HepG2 (cell line): ENCODE results near the gene FAS. TPM values are rescaled to one million over a fixed set of nuclear protein-coding genes. Genes with fewer than 3 reads are reported as not detected.
"Not testable (repeated sequence)": the region's sequence is repeated elsewhere in the genome, so short reads cannot be mapped to it uniquely, and the experiment has no call there.

Source experiments
- ATAC-seq: fragments of 200-7000 bp; cut with Tn5 transposase; 3 replicates; pipeline ENCODE4 v1.9.1; 2020; ENCODE audit warnings: mild to moderate bottlenecking, moderate library complexity
- BruUV-seq: library from RNA; stranded (reverse); fragments of 400-500 nt; replicated peaks from 2 replicates; lab custom pipeline; 2021; lab: Mats Ljungman, UMichigan
- CTCF ChIA-PET: fragments of 300-600 bp; formaldehyde crosslinking; extraction: SDS; loops from one replicate; lab custom pipeline; 2021; ENCODE audit warnings: low total read pairs, inconsistent platforms, low intra/inter-chr PET ratio; lab: Yijun Ruan, JAX
- POLR2A ChIA-PET: fragments of 350-600 bp; sonication (Branson Sonifier 250); formaldehyde crosslinking; loops from one replicate; lab custom pipeline; 2020; ENCODE audit warnings: antibody characterized with exemption, inconsistent platforms; lab: Yijun Ruan, JAX
- DNase-seq: peaks from one replicate; pipeline ENCODE4 v3.0.0-alpha.2; 2015; ENCODE audit warnings: low spot score
- FAIRE-seq: peaks from 3 replicates; lab custom pipeline; 2011; peaks lifted over from hg19 to GRCh38; lab: Jason Lieb, UNC
- H2AFZ ChIP-seq: one replicate; pipeline ENCODE4 v1.6.1; 2011; ENCODE audit warnings: low read length, inconsistent platforms
- H3K27ac ChIP-seq: fragments of 300-600 bp; 3 replicates; pipeline ENCODE4 v1.8.0; 2011; ENCODE audit warnings: mixed run types, mild to moderate bottlenecking, mixed read lengths, low read length, inconsistent platforms; ENCODE audit not compliant: insufficient read depth; ENCODE audit errors: extremely low read length
- H3K27me3 ChIP-seq, 2 experiments: fragments of 200-600 bp in 1 of 2; 2 replicates in 1 of 2; 3 replicates in 1 of 2; pipeline versions ENCODE4 v1.6.0 to v1.8.0; 2011; ENCODE audit warnings: low read length in 2 of 2, mild to moderate bottlenecking in 2 of 2, moderate library complexity in 2 of 2, inconsistent platforms in 1 of 2; ENCODE audit not compliant: insufficient read depth in 2 of 2, control insufficient read depth in 1 of 2
- H3K36me3 ChIP-seq, 2 experiments: fragments of 200-600 bp in 1 of 2; replicated peaks in 1 of 2; 2 replicates in 1 of 2; 3 replicates in 1 of 2; pipeline versions ENCODE4 v1.5.1 to v1.8.0; 2011; ENCODE audit warnings: low read length in 2 of 2, inconsistent platforms in 1 of 2; ENCODE audit not compliant: insufficient read depth in 2 of 2, control insufficient read depth in 1 of 2
- H3K4me1 ChIP-seq: 2 replicates; pipeline ENCODE4 v1.5.1; 2012; ENCODE audit warnings: low read length, inconsistent platforms; ENCODE audit not compliant: insufficient read depth
- H3K4me2 ChIP-seq: 2 replicates; pipeline ENCODE4 v1.6.0; 2011; ENCODE audit warnings: low read depth, low read length, inconsistent platforms
- H3K4me3 ChIP-seq, 3 experiments: fragments of 200-600 bp in 1 of 3; sonication (generic), shearing (Covaris generic) in 1 of 3; replicated peaks in 1 of 3; 2 replicates each; pipeline ENCODE4 v1.5.1; 2011 to 2016; ENCODE audit warnings: low read length in 3 of 3, inconsistent platforms in 2 of 3, low read depth in 2 of 3, mild to moderate bottlenecking in 2 of 3, control low read depth in 1 of 3, mixed read lengths in 1 of 3; ENCODE audit not compliant: insufficient read depth in 1 of 3
- H3K79me2 ChIP-seq: one replicate; pipeline ENCODE4 v1.6.1; 2011; ENCODE audit warnings: low read length, inconsistent platforms; ENCODE audit not compliant: insufficient read depth
- H3K9ac ChIP-seq: 2 replicates; pipeline ENCODE4 v1.6.0; 2011; ENCODE audit warnings: mild to moderate bottlenecking, low read depth, low read length, inconsistent platforms; ENCODE audit not compliant: insufficient read depth
- H3K9me3 ChIP-seq: 2 replicates; pipeline ENCODE4 v1.5.1; 2012; ENCODE audit warnings: mild to moderate bottlenecking, low read length
- H4K20me1 ChIP-seq: 2 replicates; pipeline ENCODE4 v1.6.0; 2011; ENCODE audit warnings: inconsistent platforms, mild to moderate bottlenecking, low read length, moderate library complexity; ENCODE audit not compliant: insufficient read depth
- DMAP1 ChIP-seq: IDR thresholded peaks from 2 replicates; pipeline ENCODE4 v1.6.1; 2016
- ELF4 ChIP-seq: sonication (generic); formaldehyde crosslinking; IDR thresholded peaks from 2 replicates; pipeline ENCODE4 v1.5.0; 2020; ENCODE audit warnings: missing genetic modification reagents, mild to moderate bottlenecking, moderate library complexity, borderline replicate concordance
- MIER3 ChIP-seq: IDR thresholded peaks from 2 replicates; pipeline ENCODE4 v1.6.1; 2016; ENCODE audit warnings: missing compliant biosample characterization, borderline replicate concordance
- NR2F2 ChIP-seq: IDR thresholded peaks from 2 replicates; pipeline ENCODE4 v1.6.1; 2012; ENCODE audit warnings: low read depth, inconsistent platforms, borderline replicate concordance
- RXRA ChIP-seq: sonication (generic); formaldehyde crosslinking; IDR thresholded peaks from 2 replicates; pipeline ENCODE4 v1.5.1; 2020; ENCODE audit warnings: missing genetic modification reagents
- SAFB2 ChIP-seq: sonication (generic); formaldehyde crosslinking; IDR thresholded peaks from 2 replicates; pipeline ENCODE4 v1.5.1; 2020; ENCODE audit warnings: missing genetic modification reagents, low read depth, mild to moderate bottlenecking, borderline replicate concordance
- TEAD2 ChIP-seq: sonication (generic); formaldehyde crosslinking; IDR thresholded peaks from 2 replicates; pipeline ENCODE4 v1.9.0; 2021; ENCODE audit warnings: missing genetic modification reagents
- ZNF234 ChIP-seq: sonication (generic); formaldehyde crosslinking; conservative IDR thresholded peaks from 2 replicates; pipeline ENCODE4 v1.5.1; 2020; ENCODE audit warnings: mild to moderate bottlenecking, missing genetic modification reagents
- WGBS: methylation state at CpG from one replicate; pipeline ENCODE4 v1.1.6; 2017; ENCODE audit warnings: low lambda C conversion rate; 5-methylcytosine and 5-hydroxymethylcytosine counted together
- in situ Hi-C: cut with HindIII; loops from 2 replicates; pipeline ENCODE4 v1.10.0; 2017; ENCODE audit warnings: low pct_unique_long_range_greater_than_20kb; ENCODE audit not compliant: extremely low pct_ligation_motif_present
- intact Hi-C: fragments of 100-400 bp; cut with micrococcal nuclease; formaldehyde crosslinking; loops from one replicate; pipeline ENCODE4 v1.10.0; 2022; ENCODE audit not compliant: unreplicated experiment
- polyA plus RNA-seq, 8 experiments: library from polyadenylated mRNA; depleted of rRNA in 3 of 8; stranded (reverse) in 7 of 8; unstranded in 1 of 8; fragments of >200 nt; fragmentation: Illumina TruSeq in 4 of 8; extraction: Trizol in 4 of 8; gene quantifications; 2 replicates each; pipeline versions ENCODE4 v1.2.1 to v1.2.3, GENCODE V29; 2011 to 2016; ENCODE audit warnings: low read depth in 4 of 8, missing spikeins in 1 of 8, mixed read lengths in 1 of 8; ENCODE audit not compliant: insufficient read depth in 1 of 8
- total RNA-seq, 5 experiments: library from RNA; depleted of rRNA; stranded (reverse); fragments of >200 nt; fragmentation: Illumina TruSeq; extraction: Trizol; gene quantifications; 2 replicates each; pipeline ENCODE4 v1.2.3, GENCODE V29; 2016; ENCODE audit warnings: low read depth in 1 of 5
- TF ChIP-seq, protein P1 (sequence below): sonication (generic); formaldehyde crosslinking; IDR thresholded peaks from 2 replicates; pipeline ENCODE4 v1.5.0; 2020; ENCODE audit warnings: mild to moderate bottlenecking, low read depth, missing genetic modification reagents, borderline replicate concordance

FAS gene
- total and polyA plus RNA-seq, 2 of the 13 experiments (the other 11 are each of a cell fraction or from before 2014, with no cell fraction given): 5.9 to 17.9 TPM

DNA sequence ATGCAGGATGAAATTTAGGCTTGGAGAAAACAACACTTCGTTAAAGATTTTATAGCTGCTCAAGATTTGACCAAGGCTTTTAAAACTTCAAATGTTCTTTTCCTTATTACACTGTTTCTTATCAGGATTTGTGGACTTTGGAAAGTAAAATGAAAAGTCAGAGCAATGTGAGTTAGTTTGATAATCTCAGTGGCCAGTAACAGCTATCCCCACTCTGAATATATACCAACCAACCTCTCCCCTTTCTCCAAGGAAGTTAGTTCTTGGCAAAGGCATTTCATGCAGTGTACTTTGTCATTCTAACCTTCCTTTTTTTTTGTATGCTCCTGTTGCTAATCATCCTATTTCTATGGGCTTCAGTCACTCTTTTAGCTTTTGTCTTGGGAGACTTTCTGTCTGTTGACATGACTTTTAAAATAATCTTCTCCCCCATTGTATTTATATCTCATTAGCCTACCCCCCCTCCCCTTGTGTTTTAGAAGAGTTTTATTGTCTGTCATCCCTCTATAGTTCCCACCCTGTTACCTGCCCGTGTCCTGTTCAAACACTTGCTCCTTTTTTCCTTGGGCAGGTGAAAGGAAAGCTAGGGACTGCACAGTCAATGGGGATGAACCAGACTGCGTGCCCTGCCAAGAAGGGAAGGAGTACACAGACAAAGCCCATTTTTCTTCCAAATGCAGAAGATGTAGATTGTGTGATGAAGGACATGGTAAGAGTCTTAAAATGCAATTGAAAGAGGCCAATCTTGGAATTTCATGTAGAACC, 16.7 kb downstream of the FAS start:
- H3K27ac ChIP-seq: no peak overlapping the region
- WGBS: 66% methylated on average over 3 of the region's 3 CpGs
- H3K27me3 ChIP-seq: no peaks in the 10 kb centered on the region
- no peaks in the 10 kb centered on the region for H3K9me3 ChIP-seq
- H3K4me3 ChIP-seq: no peak overlapping the region
- no peaks in the 10 kb centered on the region for H3K79me2 ChIP-seq
- no peak for DNase-seq
- H3K4me1 ChIP-seq: no peaks in the 10 kb centered on the region
- intact Hi-C loops (no loop called here), in situ Hi-C loops (no loop called here)
- no TSS peak for BruUV-seq
- H3K9ac ChIP-seq: no peak overlapping the region
- H3K4me2 ChIP-seq: no peak overlapping the region
- ATAC-seq: no peak
- H3K36me3 ChIP-seq: peaks cover 0 to 20% of the 10 kb centered on the region in 2 experiments; a peak in 2 of 5 replicates
- FAIRE-seq: no peak
- no peak for TF ChIP-seq RXRA
- no peak for TF ChIP-seq SAFB2
- TF ChIP-seq DMAP1 (CRISPR knock-in tag): no peak
- no peak for TF ChIP-seq MIER3 (CRISPR knock-in tag)
- no peak for TF ChIP-seq NR2F2
- TF ChIP-seq, protein P1, sequence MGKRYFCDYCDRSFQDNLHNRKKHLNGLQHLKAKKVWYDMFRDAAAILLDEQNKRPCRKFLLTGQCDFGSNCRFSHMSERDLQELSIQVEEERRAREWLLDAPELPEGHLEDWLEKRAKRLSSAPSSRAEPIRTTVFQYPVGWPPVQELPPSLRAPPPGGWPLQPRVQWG (CRISPR knock-in tag): no peak
- no peak for TF ChIP-seq ZNF234 (CRISPR knock-in tag)
- TF ChIP-seq ELF4 (CRISPR knock-in tag): no peak
- no peak for TF ChIP-seq TEAD2 (CRISPR knock-in tag)
- TF ChIP-seq, all 625 proteins: peak for 0
- ChIA-PET CTCF (no interaction called here), POLR2A (no interaction called here)
- Histone ChIP-seq H4K20me1 (no peaks in the 10 kb centered on the region), H2AFZ (no peak overlapping the region)

DNA sequence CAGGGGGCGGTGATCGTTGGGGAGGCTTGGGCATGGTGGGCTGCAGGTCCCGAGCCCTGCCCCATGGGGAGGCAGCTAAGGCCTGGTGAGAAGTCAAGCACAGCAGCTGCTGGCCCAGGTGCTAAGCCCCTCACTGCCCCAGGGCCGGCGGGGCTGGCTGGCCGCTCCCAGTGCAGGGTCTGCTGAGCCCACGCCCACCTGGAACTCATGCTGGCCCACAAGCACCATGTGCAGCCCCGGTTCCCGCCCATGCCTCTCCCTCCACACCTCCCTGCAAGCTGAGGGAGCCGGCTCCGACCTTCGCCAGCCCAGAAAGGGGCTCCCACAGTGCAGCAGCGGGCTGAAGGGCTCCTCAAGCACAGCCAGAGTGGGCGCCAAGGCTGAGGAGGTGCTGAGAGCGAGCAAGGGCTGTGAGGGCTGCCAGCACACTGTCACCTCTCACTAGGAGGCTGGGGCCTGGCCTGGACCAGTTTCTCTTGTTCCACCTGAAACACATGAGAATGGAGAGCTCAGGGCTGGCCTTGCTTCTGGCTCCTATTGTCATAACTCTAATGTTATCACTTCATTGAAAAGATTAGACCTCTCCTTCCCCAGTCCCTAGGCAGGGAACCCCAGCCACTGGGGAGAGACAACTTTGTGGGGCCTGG, 28.2 kb downstream of the FAS start:
- BruUV-seq, H3K27ac ChIP-seq, ATAC-seq, intact Hi-C loops, H3K9me3 ChIP-seq, H3K4me3 ChIP-seq, FAIRE-seq, H4K20me1 ChIP-seq, H3K36me3 ChIP-seq, H3K79me2 ChIP-seq, H3K9ac ChIP-seq, H3K4me2 ChIP-seq, in situ Hi-C loops, CTCF ChIA-PET, H2AFZ ChIP-seq, DNase-seq, POLR2A ChIA-PET, H3K27me3 ChIP-seq: not testable (repeated sequence)
- 93% methylated on average over 5 of the region's 15 CpGs for WGBS
- peaks cover 11% of the 10 kb centered on the region for H3K4me1 ChIP-seq
